HG03460 (cell line): ENCODE measurements around the gene CTIF.
"Not testable (repeated sequence)": the region's sequence is repeated elsewhere in the genome, so short reads cannot be mapped to it uniquely, and the experiment has no call there.

ENCODE experiments used
- ATAC-seq: cut with Tn5 transposase; IDR thresholded peaks from one replicate; pipeline ENCODE4 v1.9.1; 2021; ENCODE audit not compliant: unreplicated experiment

CTIF gene

DNA sequence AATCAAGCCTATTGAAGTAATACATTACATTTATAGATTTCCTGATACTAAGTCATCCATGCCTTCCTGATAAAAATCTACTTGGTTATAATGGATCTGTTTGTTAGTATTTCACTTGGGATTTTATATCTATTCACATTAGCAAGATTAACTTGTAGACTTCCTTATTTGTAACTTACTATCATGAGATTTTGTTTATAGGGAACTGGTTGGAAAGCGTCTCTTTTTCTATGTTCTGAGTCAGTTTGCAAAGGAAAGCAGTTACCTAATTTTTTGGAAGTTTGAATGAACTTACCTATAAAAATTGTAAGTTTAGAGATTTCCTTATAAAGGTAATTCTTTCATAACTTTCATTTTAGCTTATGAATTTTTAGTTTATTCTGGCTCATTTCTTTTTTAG lies 270.5 kb downstream of the CTIF start:
- ATAC-seq: no peak

DNA sequence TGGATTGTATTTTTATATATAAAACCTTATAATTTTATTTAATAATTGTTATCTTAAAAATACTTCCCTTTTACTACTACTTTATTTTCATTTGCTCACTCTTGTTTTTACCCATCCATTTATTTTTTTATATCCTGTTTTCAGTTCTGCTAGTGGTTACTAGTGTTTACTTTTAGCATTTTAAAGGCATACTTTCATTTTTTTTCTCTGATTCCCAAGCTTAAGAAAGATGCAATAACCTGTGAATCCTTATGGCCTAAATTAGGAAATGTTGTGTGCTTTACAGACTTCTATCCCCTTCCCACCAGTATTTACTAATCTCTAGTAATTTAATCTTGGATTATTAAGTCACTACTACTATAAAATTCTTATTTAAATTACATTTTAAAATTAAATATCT lies 272.0 kb downstream of the CTIF start:
- no peak for ATAC-seq

DNA sequence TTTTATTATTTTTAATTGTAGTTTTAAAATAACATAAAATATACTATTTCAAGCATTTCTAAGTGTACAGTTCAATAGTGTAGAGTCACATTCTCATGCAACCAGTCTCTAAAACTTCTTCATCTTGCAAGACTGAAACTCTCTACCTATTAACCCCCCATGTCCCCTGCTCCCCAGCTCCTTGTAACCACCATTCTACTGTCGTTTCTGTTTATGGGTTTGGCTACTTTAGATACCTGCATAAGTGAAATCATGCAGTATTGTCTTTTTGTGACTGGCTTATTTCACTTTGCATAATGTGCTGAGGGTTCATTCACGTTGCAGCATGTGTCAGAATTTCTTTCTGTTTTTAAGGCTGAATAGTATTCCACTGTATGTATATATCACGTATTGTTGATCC lies 272.6 kb downstream of the CTIF start:
- ATAC-seq: no peak

DNA sequence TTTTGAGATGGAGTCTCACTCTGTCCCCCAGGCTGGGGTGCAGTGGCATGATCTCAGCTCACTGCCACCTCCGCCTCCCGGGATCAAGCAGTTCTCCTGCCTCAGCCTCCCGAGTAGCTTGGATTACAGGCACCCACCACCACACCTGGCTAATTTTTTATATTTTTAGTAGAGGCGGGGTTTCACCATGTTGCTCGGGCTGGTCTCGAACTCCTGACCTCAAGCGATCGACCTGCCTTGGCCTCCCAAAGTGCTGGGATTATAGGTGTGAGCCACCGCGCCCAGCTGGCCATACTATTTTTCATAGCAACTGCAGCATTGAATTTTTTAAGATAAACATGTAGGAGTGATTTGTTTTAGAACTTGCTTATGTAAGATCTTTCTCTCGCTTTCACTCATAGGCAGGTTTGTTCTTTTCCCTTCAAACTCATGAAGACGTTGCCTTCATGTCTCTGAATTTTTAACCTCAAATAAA lies 273.2 kb downstream of the CTIF start:
- not testable (repeated sequence) for ATAC-seq

DNA sequence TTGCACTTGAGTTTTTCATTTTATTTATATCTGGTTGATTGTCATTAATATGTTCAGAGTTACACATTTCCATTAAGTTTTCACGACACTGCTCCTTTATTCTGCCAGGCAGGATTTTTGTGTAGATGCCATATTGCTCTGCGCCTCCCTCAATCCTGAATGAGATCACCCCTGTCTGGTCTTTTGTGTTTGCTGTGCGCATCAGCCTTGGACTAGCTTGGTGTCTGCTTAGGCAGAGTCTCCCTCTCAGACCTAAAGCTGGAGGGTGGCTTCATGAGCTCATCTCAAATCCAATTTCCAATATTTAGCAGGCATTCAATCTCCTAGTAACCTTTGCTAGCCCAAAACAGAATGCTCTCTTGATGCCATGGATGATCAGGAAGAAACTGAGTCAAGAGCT lies 274.5 kb downstream of the CTIF start:
- ATAC-seq: no peak

DNA sequence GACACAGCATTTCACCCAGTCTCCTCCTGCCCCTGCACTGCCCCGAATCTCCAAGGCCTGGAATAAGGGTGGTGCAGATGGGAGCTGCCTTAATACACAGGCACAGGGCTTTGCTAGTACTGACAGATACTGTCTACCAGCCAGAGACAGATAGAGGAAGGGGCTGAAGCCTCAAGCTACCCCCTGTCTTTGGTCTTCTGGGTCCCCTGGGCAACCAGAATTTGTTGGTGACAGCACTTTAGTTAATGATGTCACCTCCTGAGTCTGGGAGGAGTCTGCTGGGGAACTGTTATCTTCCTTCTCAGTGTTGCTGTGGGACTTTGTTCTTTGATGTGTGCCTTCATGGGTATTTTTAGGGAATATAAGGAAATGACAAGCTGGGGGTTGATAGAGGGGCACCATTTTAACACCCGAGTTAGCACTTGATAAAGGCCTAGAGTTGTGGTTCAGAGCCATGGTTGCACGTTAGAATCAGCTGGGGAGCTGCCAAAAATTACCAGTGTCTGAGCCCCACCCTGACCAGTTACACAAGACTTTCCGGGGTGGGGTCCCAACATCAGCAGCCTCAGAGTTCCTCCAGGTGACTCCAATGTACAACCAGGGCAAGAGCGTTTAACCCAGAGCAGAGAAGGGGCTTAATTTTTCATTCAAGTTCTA lies 275.1 kb downstream of the CTIF start:
- no peak for ATAC-seq

DNA sequence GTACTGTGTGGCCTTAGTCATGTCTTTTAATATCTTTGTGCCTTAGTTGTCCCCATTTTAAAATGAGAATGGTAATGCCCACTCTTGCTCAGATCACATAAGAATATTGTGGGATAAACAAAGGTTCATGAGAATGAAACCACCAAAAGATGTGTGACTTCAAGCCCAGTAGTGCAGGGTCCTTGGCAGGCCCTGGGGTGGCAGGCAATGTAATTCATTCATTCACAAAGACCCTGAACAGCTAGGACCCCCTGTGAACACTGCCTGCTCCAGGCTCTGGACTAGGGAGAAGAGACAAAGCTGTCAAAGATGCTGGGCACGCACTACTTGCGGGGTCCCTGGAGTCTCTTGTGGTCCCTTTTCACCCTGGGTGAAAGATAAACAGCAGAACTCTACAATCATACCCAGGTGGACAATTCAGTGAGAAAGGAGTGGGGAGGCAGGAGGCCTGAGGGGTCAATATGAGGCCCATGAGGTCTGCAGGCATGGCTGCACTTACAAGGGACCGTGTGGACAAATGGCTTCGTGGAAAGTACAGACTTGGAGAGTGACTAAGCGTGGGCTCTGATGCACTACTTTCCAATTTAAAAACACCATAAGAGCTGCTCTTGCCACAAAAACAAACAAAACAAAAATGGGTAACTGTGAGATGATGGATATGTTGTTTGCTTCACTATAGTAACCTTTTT lies 275.8 kb downstream of the CTIF start:
- no peak for ATAC-seq

DNA sequence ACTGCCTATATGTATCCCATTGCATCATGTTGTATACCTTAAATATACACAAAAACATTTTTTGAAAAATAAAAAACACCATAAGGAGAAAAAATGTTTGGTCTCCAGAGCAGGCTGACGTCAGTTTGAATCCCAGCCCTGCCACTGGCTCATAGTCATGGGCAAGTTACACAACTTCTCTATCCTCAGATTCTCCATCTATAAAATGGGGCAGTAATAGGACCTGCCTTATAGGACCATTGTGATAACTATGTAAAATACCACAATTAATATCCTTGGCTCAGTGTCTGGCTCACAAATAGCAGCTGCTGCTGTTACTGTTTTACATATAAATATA lies 276.3 kb downstream of the CTIF start:
- ATAC-seq: no peak

DNA sequence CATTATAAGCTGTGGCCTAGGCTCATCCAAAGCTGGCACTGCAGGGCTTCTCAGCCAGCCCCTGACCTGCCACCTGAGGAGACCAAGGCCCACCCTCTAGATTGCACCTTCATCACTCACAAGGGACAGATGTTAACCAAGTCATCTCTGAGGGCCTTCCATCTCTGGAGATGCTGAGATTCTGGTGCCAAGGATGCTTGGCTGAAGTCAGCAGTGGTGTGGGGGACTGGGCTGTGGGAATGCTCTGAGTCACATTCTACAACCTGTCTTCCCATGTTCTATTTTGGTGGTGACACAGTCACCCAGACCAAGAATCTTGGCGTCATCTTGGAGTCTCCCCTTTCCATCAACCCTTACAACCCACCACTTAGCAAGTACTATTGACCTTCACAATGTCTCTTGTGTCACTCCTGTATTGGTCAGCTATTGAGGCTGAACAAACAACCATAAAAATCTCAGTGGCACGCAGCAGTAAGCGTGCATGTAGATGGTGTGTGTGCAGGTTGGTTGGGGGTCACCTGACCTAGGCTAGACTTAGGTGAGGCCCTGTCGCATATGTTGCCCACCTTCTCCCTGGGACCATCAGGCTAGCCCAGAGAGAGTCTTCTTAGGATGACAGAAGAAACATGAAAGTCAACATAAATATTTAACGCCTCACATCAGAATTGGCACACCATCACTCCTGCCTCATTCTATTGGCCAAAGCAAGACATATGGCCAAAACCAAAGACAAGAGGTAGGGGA lies 276.9 kb downstream of the CTIF start:
- no peak for ATAC-seq

DNA sequence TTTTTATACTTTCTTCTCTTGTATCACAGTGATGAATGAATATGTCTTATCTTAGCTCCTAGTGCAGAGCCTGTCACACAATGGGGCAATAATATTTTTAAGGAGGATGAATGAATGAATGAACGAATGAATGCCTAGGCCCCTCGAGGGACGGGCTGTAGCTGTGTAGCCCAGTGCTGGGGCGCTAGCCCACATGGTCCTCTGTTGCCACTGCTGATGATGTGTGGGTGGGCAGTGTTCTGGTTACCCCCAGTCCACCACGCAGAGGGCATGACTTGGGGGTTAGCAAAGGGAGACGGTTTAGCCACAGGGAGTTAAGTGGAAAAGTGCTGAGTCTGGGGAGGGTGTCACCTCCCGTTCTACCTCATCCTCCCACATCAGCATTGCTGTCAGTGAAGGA lies 277.7 kb downstream of the CTIF start:
- ATAC-seq: no peak

DNA sequence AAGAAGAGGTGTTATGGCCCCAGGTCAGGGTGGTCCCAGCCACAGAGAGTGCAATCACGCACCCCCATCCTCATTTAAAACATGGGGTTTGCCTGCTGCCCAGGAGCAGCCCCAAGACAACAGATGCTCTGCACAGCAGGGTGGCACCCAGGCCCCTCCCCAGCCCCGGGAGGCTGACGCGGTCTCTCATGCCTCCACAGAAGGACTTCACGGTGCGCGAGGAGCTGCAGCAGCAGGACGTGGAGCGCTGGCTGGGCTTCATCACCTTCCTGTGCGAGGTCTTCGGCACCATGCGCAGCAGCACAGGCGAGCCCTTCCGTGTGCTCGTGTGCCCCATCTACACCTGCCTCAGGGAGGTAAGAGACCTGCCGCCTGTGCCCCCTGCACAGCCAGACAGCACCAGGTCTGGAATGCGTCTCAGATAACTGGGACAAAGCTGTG lies 278.2 kb downstream of the CTIF start:
- ATAC-seq: no peak

DNA sequence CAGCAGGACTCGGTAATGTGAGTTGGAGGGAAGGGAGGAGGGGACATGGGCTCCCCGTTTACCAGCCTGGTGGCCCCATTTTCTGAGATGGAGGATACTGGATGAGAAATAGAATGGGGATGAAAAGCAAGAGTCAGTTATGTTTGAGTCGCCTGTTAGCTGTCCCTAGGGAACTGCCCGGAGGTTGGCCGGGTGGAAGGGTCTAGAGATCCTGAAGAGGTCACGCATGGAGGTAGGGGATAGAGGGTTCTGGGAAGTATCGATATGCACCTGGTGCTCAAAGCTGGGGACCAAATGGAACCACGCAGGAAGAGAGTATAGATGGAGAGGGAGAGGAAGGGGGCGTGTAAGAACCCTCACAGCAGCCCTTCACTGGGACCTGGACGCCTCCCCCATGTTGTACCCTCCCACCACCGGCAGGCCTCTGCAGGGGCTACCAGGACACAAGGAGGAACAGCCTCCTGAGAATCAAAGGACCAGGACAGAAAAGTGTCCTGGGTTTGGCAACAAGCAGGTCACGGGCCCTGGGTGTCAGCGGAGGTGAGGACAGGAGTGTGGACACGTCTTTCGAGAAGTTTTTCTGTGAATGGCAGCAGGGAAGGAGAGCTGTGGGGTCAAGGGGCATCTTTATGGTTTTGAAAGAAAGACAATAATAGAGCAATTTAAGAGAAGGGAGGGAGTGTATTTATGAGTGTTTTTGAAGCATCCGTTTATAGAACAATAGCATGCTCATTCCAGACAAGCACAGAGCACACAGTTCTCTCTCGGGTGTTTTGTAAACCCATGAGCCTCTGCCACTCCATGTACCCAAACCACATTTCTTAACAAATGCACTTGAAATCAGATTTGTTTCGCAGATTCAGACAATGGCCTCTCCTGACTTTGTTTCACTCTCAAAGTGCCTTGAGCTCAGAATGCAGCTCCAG lies 279.8 kb downstream of the CTIF start:
- no peak for ATAC-seq

DNA sequence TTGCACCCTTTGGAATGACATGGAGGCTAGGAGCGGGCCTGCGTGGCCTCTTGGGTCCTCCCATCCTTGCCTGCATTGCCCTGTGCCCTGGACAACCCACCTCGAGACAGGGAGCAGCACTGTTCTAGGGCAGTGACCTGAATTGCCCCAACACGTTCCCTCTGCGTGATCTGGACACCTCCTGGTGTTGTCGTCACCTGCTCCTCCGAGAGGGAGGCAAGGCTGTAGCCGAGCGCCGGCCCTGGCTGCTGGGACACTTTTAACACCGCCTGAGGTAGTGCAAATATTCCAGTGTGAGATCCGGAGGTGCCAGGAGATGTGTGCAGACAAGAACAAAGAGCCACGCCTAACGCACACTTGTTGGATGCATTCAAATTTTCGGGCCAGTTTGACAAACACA lies 280.4 kb downstream of the CTIF start:
- no peak for ATAC-seq

DNA sequence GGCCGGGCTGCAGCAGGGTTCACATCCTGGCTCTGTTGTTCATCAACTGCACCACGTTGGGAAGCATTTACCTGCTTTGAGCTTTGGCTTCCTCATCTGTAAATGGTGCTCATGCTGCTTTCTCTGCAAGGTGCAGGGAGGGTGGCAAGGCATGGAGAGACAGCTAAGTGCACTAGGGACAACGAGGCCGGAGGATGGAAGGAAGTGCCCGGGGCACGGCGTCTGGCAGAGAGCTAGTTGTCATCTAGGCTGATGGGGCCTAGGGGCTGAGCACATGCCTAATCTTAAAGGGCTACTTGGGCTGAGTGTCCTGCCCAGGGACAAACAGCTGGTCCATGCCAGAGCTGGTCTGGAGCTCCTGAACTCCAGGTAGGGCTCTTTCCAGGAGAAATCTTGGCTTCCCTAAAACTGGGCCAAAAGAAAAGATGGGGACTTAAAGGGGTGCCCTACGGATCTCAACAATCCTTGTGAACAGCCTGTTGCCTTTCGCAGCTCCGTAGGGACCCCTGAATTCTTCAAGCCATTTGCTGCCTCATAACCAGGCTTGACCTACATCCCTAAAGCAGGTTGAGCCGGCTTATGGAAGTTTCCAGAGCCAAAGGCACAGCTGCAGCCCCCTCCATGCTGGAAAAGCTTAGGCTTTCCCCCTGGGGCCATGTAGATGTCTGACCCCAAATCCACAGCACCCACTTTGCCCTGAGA lies 281.1 kb downstream of the CTIF start:
- no peak for ATAC-seq

DNA sequence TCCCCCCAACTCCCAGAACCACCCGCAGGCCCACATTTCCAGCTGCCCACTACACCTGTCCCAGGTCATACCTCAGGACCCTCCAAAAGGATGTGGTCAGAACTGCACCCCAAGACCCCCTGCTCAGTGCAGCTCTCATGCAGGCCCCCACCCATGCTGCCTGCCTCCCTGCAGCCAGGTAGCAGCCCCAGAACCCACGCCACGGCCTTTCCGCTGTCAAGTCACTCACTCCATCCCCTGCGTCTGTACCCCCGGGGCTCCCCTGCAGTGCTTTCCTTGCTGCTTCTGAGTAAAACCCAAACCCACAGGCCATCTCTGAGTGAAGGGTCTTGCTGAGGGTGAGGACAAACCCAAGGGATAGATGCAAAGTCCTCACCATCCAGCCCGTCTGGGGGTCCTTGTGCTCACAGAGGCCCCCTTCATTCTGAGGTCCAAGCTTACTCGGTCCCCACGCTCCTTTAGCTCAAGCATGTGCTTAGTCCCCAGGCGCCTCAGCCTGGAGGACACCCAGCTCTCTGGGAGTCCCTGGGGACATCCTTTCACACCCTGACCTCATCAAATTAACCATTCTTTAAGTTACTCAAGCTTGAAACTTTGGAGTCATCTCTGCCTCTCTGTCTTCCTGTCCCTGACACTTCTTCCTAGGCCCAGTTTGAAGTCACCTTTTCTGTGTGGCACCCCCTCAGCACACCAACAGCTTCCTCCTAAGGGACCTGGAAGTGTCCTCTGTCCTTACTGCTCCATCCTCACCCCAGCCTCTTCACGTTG lies 281.8 kb downstream of the CTIF start:
- ATAC-seq: peak; percentile 92

DNA sequence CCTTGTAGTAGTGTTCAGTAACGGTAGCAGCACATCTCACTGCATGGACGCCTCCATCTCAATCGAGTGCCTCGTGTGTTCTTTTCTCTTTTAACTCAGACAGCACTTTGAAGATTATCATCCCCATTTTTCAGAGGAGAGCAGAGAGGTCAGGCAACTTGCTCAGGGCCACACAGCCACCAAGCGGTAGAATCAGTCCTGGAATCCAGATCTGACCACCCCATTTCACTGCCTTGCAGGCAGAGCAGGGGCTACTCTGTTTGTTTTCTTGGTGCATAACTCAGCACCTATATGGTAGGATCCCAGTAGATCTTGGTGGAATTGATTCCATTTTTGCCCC lies 282.4 kb downstream of the CTIF start:
- ATAC-seq: no peak

DNA sequence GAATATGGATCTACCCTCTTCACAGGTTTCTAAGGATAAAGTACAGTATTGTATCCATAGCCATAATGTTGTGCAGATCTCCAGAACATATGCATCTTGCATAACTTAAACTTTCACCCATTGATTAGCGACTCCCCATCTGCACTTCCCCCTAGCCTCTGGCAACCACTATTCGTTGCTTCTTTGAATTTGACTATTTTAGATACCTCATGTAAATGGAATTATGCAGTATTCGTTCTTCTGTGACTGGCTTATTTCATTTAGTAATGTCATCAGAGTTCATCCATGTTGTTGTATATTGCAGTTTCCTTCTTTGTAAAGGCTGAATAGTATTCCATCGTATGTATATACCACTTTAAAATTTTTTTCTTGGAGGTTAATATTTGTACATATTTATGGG lies 283.0 kb downstream of the CTIF start:
- ATAC-seq: no peak

DNA sequence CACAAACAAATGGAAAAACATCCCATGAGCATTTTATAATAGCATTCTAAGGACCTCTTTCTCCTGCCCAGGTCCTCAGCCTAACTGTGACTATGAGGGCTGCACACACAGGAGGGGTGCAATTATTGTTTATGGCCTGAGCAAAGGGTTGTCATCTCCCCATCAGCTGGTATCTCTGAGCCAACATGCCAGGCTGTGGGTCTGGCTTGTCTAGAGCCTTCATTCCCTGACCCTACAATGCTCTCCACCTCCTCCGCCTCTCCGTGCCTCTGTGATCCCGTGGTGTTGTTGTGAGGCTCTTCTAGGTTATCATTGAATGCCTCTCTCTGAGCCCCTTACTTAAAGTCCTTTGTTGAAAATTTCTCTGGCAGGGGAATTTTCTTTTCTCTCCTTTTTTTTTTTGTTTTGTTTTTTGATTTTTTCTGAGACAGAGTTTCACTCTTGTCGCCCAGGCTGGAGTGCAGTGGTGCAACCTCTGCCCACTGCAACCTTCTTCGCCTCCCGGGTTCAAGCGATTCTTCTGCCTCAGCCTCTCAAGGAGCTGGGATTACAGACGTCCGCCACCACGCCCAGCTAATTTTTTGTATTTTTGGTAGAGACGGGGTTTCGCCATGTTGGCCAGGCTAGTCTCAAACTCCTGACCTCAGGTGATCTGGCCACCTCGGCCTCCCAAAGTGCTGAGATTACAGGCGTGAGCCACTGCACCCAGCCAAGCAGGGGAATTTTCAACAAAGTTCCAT lies 285.6 kb downstream of the CTIF start:
- ATAC-seq: no peak

DNA sequence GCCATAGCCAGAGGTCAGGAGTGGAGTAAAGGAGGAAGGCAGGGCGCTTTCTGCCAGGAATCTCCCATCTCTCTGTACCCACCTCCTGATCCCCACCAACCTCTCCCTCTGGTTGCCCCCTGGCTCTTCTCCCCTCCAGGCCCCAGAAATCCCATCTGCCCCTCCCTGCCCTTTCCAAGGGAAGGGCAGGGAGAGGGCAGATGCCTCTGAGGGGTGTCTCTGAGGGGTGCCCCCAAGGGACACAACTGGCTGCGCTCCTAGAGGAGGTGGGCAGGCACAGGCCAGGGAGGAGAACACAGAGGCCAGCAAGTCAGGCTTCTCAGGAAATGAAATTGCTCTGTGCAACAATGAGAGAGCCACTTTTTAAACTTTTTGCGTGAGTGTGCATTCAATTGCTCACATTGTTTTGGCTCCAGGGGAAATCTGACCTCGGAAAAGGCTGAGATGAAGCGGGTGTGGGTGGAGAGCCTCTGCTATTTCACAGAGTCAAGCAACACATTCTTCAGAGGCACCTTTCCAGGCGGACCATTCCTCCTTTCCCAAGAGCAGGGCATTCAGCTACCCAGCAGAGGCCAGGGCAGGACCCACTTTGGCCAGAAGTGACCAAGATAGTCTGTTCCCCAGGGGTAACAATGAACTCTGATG lies 286.4 kb downstream of the CTIF start:
- no peak for ATAC-seq
